PC-3 (cell line): Measurements from ENCODE around the gene IFIT2. TPM values are rescaled to one million over a fixed set of nuclear protein-coding genes. Genes with fewer than 3 reads are reported as not detected.

ENCODE experiments used
- ATAC-seq: fragments of 200-7000 bp; cut with Tn5 transposase; 2 replicates; pipeline ENCODE4 v1.9.1; 2020; ENCODE audit warnings: mild to moderate bottlenecking, moderate library complexity
- BruUV-seq: library from RNA; stranded (reverse); fragments of 400-500 nt; replicated peaks from 2 replicates; lab custom pipeline; 2021; lab: Mats Ljungman, UMichigan
- CTCF ChIA-PET: fragments of 300-600 bp; sonication (Branson Sonifier 250); formaldehyde crosslinking; loops from one replicate; lab custom pipeline; 2022; ENCODE audit warnings: antibody characterized with exemption; lab: Charles Lee
- POLR2A ChIA-PET: fragments of 300-600 bp; sonication (Branson Sonifier 250); formaldehyde crosslinking; loops from one replicate; lab custom pipeline; 2022; ENCODE audit warnings: antibody characterized with exemption; ENCODE audit not compliant: unreplicated experiment; lab: Charles Lee
- DNase-seq: peaks from one replicate; pipeline ENCODE4 v3.0.0-alpha.2; 2015
- H2AFZ ChIP-seq: fragments of 300-600 bp; sonication (generic); 2 replicates; pipeline ENCODE4 v1.6.0; 2016; ENCODE audit warnings: antibody characterized with exemption, low read length
- H3F3A ChIP-seq: fragments of 300-600 bp; sonication (generic); one replicate; pipeline ENCODE4 v1.6.0; 2017; ENCODE audit warnings: antibody characterized with exemption, low read length, control low read depth, mild to moderate bottlenecking; ENCODE audit not compliant: unreplicated experiment
- H3K27ac ChIP-seq: fragments of 300-600 bp; sonication (generic); 2 replicates; pipeline ENCODE4 v1.5.1; 2016; ENCODE audit warnings: mild to moderate bottlenecking, low read length
- H3K27me3 ChIP-seq: fragments of 300-600 bp; sonication (generic); 2 replicates; pipeline ENCODE4 v1.6.1; 2016; ENCODE audit warnings: low read length, mixed read lengths
- H3K36me3 ChIP-seq: fragments of 300-600 bp; sonication (generic); 2 replicates; pipeline ENCODE4 v1.6.1; 2016; ENCODE audit warnings: low read depth, mixed run types, low read length, mixed read lengths
- H3K4me1 ChIP-seq: fragments of 300-600 bp; sonication (generic); 2 replicates; pipeline ENCODE4 v1.5.1; 2016; ENCODE audit warnings: low read length; ENCODE audit not compliant: insufficient read depth
- H3K4me2 ChIP-seq: fragments of 300-600 bp; sonication (generic); 2 replicates; pipeline ENCODE4 v1.6.0; 2016; ENCODE audit warnings: low read length
- H3K4me3 ChIP-seq: fragments of 300-600 bp; sonication (generic); 2 replicates; pipeline ENCODE4 v1.5.1; 2016; ENCODE audit warnings: mild to moderate bottlenecking, low read length, mixed read lengths
- H3K79me2 ChIP-seq: fragments of 300-600 bp; sonication (generic); 2 replicates; pipeline ENCODE4 v1.6.1; 2017; ENCODE audit warnings: low read length, mixed read lengths
- H3K9ac ChIP-seq: fragments of 300-600 bp; sonication (generic); 2 replicates; pipeline ENCODE4 v1.6.0; 2016; ENCODE audit warnings: mild to moderate bottlenecking, low read length
- H3K9me2 ChIP-seq: fragments of 300-600 bp; sonication (generic); replicated peaks from 2 replicates; pipeline ENCODE4 v1.6.1; 2016; ENCODE audit warnings: mixed run types, low read length, mixed read lengths
- H3K9me3 ChIP-seq: fragments of 300-600 bp; sonication (generic); 2 replicates; pipeline ENCODE4 v1.6.1; 2016; ENCODE audit warnings: low read length, mixed read lengths
- H4K20me1 ChIP-seq: fragments of 300-600 bp; sonication (generic); 2 replicates; pipeline ENCODE4 v1.6.1; 2016; ENCODE audit warnings: low read length, mixed read lengths
- EZH2 ChIP-seq: fragments of 300-600 bp; sonication (generic); IDR thresholded peaks from one replicate; pipeline ENCODE4 v1.6.1; 2017; ENCODE audit warnings: antibody characterized with exemption, mild to moderate bottlenecking, low read length; ENCODE audit not compliant: unreplicated experiment
- EZH2phosphoT487 ChIP-seq: fragments of 300-600 bp; sonication (generic); IDR thresholded peaks from 2 replicates; pipeline ENCODE4 v1.6.1; 2018; ENCODE audit warnings: mild to moderate bottlenecking, antibody characterized with exemption, low read length, borderline replicate concordance
- intact Hi-C: fragments of 100-400 bp; cut with micrococcal nuclease; formaldehyde crosslinking; loops from 2 replicates; pipeline ENCODE4 v1.9.0; 2023
- total RNA-seq: library from RNA; depleted of rRNA; stranded (reverse); fragments of >200 nt; gene quantifications from 2 replicates; pipeline ENCODE4 v1.2.3, GENCODE V29; 2014
- TF ChIP-seq, protein P1 (sequence below): fragments of 300-600 bp; sonication (generic); conservative IDR thresholded peaks from 2 replicates; pipeline ENCODE4 v1.5.1; 2017; ENCODE audit warnings: antibody characterized with exemption, low read depth, mild to moderate bottlenecking, low read length

Gene IFIT2
- total RNA-seq, 1 experiment from 2014 or later = 8.6 TPM

- CTCF ChIA-PET = no interaction called here
- H3K4me3 ChIP-seq = no peak overlapping the region
- no TSS peak for BruUV-seq
- no peaks in the 10 kb centered on the region for H3K9me2 ChIP-seq
- peak; percentile 68 for DNase-seq
- H3F3A ChIP-seq = no peaks in the 10 kb centered on the region
- H3K27ac ChIP-seq = no peak overlapping the region
- no peak for ATAC-seq
- no peaks in the 10 kb centered on the region for H3K9me3 ChIP-seq
- H4K20me1 ChIP-seq = no peaks in the 10 kb centered on the region
- intact Hi-C loops = no loop called here
- H2AFZ ChIP-seq = no peak overlapping the region
- H3K9ac ChIP-seq = no peak overlapping the region
- POLR2A ChIA-PET = no interaction called here
- no peaks in the 10 kb centered on the region for H3K27me3 ChIP-seq
- no peaks in the 10 kb centered on the region for H3K79me2 ChIP-seq
- H3K4me1 ChIP-seq = peaks cover 30% of the 10 kb centered on the region
- TF ChIP-seq, protein P1, sequence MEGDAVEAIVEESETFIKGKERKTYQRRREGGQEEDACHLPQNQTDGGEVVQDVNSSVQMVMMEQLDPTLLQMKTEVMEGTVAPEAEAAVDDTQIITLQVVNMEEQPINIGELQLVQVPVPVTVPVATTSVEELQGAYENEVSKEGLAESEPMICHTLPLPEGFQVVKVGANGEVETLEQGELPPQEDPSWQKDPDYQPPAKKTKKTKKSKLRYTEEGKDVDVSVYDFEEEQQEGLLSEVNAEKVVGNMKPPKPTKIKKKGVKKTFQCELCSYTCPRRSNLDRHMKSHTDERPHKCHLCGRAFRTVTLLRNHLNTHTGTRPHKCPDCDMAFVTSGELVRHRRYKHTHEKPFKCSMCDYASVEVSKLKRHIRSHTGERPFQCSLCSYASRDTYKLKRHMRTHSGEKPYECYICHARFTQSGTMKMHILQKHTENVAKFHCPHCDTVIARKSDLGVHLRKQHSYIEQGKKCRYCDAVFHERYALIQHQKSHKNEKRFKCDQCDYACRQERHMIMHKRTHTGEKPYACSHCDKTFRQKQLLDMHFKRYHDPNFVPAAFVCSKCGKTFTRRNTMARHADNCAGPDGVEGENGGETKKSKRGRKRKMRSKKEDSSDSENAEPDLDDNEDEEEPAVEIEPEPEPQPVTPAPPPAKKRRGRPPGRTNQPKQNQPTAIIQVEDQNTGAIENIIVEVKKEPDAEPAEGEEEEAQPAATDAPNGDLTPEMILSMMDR = no peak
- H3K4me2 ChIP-seq = peak overlapping the region; percentile 22; the same call in 1 of the 2 replicates
- no peaks in the 10 kb centered on the region for H3K36me3 ChIP-seq
Observed at GRCh38 chr10:89346405-89347254, 44.8 kb downstream of the IFIT2 start.

- Histone ChIP-seq H3F3A (peaks cover 5% of the 10 kb centered on the region), H3K27ac (no peak overlapping the region), H3K4me2 (no peak overlapping the region), H4K20me1 (no peaks in the 10 kb centered on the region), H3K79me2 (no peaks in the 10 kb centered on the region), H3K9me3 (no peaks in the 10 kb centered on the region), H2AFZ (no peak overlapping the region), H3K27me3 (no peaks in the 10 kb centered on the region), H3K4me3 (no peak overlapping the region), H3K36me3 (no peaks in the 10 kb centered on the region), H3K9ac (no peak overlapping the region), H3K9me2 (no peaks in the 10 kb centered on the region), H3K4me1 (peaks cover 42% of the 10 kb centered on the region)
- intact Hi-C loops = no loop called here
- ChIA-PET POLR2A (no interaction called here), CTCF (no interaction called here)
- TF ChIP-seq, protein P1 = no peak
- TF ChIP-seq EZH2phosphoT487 (no peak), EZH2 (no peak)
- ATAC-seq (no peak), DNase-seq (no peak)
- BruUV-seq = no TSS peak
Observed at GRCh38 chr10:89347701-89348457, 46.0 kb downstream of the IFIT2 start.

- DNase-seq = no peak
- BruUV-seq = no TSS peak
- no peaks in the 10 kb centered on the region for H3K27me3 ChIP-seq
- no peak overlapping the region for H2AFZ ChIP-seq
- H3K27ac ChIP-seq = no peak overlapping the region
- H3F3A ChIP-seq = peaks cover 6% of the 10 kb centered on the region
- intact Hi-C loops = no loop called here
- no peak overlapping the region for H3K4me3 ChIP-seq
- H3K36me3 ChIP-seq = no peaks in the 10 kb centered on the region
- CTCF ChIA-PET = no interaction called here
- POLR2A ChIA-PET = no interaction called here
- no peak for ATAC-seq
- TF ChIP-seq, protein P1 = no peak
- TF ChIP-seq EZH2 (no peak), EZH2phosphoT487 (no peak)
- H4K20me1 ChIP-seq = no peaks in the 10 kb centered on the region
- no peak overlapping the region for H3K4me2 ChIP-seq
- H3K79me2 ChIP-seq = no peaks in the 10 kb centered on the region
- H3K9me3 ChIP-seq = no peaks in the 10 kb centered on the region
- H3K4me1 ChIP-seq = peaks cover 48% of the 10 kb centered on the region
- no peak overlapping the region for H3K9ac ChIP-seq
- H3K9me2 ChIP-seq = no peaks in the 10 kb centered on the region
Observed at GRCh38 chr10:89348481-89348880, 46.6 kb downstream of the IFIT2 start.
